ENCODE results near the gene KCNMB2. TPM values are rescaled to one million over a fixed set of nuclear protein-coding genes. Genes with fewer than 3 reads are reported as not detected.

The KCNMB2 gene
- polyA plus RNA-seq, 2 of the 4 experiments (the other 2 are of a cell fraction): not detected

GRCh38 chr3:178868681-178869080 lies 332.4 kb downstream of the KCNMB2 start:
- no peak for DNase-seq (ENCODE audit: low read depth in 1 of 2, low spot score in 1 of 2)
- no peak for FAIRE-seq
- POLR2A ChIA-PET: no interaction called here
- WGBS (ENCODE audit: missing lambda C conversion rate): 3% methylated on average over 2 of the region's 2 CpGs
- H3K4me2 ChIP-seq: no peak overlapping the region
- H3K4me3 ChIP-seq: no peak overlapping the region
- H3K9me3 ChIP-seq: no peaks in the 10 kb centered on the region
- no peaks in the 10 kb centered on the region for H3K4me1 ChIP-seq
- CTCF ChIA-PET: no interaction called here
- no peak overlapping the region for H3K27ac ChIP-seq
- TF ChIP-seq E2F6 (IDR thresholded peaks at IDR 0.05; ENCODE audit: borderline replicate concordance, low read depth): no peak
- TF ChIP-seq RAD21 (conservative IDR thresholded peaks at IDR 0.05 in 1 of 2, IDR thresholded peaks at IDR 0.05 in 1 of 2): no peak
- no peak for TF ChIP-seq TFCP2L1 (CRISPR knock-in tag; IDR thresholded peaks at IDR 0.05)
- ATAC-seq: no peak

GRCh38 chr3:178870085-178870484 lies 333.8 kb downstream of the KCNMB2 start:
- POLR2A ChIA-PET: no interaction called here
- no peak for FAIRE-seq

DNA sequence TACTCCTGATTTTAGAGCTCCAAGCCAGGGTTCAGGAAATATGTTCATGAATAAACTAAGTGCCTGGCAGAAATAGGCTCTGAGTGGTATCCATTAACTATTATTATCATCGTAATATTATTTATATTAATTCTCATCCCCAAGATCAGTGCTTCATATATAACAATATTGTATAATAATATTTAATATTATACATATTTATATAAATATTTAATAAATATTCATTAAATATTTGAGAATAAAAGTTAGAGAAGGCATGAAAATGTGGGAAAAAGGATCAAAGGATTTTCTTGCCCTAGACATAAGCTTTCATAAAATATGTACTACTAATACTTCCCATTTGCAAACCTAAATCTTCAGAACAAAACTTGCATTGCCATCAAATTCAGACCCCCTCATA lies 338.9 kb downstream of the KCNMB2 start:
- no peak overlapping the region for H3K27ac ChIP-seq
- TF ChIP-seq ZNF302 (CRISPR knock-in tag; IDR thresholded peaks at IDR 0.05) (no peak), FOSB (CRISPR knock-in tag; IDR thresholded peaks at IDR 0.05) (no peak), EP300 (IDR thresholded peaks at IDR 0.05) (no peak), HDAC2 (IDR thresholded peaks at IDR 0.05) (no peak)
- TF ChIP-seq, protein P1, sequence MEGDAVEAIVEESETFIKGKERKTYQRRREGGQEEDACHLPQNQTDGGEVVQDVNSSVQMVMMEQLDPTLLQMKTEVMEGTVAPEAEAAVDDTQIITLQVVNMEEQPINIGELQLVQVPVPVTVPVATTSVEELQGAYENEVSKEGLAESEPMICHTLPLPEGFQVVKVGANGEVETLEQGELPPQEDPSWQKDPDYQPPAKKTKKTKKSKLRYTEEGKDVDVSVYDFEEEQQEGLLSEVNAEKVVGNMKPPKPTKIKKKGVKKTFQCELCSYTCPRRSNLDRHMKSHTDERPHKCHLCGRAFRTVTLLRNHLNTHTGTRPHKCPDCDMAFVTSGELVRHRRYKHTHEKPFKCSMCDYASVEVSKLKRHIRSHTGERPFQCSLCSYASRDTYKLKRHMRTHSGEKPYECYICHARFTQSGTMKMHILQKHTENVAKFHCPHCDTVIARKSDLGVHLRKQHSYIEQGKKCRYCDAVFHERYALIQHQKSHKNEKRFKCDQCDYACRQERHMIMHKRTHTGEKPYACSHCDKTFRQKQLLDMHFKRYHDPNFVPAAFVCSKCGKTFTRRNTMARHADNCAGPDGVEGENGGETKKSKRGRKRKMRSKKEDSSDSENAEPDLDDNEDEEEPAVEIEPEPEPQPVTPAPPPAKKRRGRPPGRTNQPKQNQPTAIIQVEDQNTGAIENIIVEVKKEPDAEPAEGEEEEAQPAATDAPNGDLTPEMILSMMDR (IDR thresholded peaks at IDR 0.05): no peak
- TF ChIP-seq, protein P2, sequence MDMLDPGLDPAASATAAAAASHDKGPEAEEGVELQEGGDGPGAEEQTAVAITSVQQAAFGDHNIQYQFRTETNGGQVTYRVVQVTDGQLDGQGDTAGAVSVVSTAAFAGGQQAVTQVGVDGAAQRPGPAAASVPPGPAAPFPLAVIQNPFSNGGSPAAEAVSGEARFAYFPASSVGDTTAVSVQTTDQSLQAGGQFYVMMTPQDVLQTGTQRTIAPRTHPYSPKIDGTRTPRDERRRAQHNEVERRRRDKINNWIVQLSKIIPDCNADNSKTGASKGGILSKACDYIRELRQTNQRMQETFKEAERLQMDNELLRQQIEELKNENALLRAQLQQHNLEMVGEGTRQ (IDR thresholded peaks at IDR 0.05): no peak
- TF ChIP-seq, protein P3, sequence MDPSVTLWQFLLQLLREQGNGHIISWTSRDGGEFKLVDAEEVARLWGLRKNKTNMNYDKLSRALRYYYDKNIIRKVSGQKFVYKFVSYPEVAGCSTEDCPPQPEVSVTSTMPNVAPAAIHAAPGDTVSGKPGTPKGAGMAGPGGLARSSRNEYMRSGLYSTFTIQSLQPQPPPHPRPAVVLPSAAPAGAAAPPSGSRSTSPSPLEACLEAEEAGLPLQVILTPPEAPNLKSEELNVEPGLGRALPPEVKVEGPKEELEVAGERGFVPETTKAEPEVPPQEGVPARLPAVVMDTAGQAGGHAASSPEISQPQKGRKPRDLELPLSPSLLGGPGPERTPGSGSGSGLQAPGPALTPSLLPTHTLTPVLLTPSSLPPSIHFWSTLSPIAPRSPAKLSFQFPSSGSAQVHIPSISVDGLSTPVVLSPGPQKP (IDR thresholded peaks at IDR 0.05; ENCODE audit: low read depth, low read length): no peak
- TF ChIP-seq, protein P4, sequence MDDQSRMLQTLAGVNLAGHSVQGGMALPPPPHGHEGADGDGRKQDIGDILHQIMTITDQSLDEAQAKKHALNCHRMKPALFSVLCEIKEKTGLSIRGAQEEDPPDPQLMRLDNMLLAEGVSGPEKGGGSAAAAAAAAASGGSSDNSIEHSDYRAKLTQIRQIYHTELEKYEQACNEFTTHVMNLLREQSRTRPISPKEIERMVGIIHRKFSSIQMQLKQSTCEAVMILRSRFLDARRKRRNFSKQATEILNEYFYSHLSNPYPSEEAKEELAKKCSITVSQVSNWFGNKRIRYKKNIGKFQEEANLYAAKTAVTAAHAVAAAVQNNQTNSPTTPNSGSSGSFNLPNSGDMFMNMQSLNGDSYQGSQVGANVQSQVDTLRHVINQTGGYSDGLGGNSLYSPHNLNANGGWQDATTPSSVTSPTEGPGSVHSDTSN (IDR thresholded peaks at IDR 0.05): no peak

More at GRCh38 chr3:178870085-178870484, 333.8 kb downstream of the KCNMB2 start:
- TF ChIP-seq MAFK (IDR thresholded peaks at IDR 0.05; ENCODE audit: partially characterized antibody): no peak
- no peak for TF ChIP-seq MAZ (IDR thresholded peaks at IDR 0.05; ENCODE audit: borderline replicate concordance, low read depth, low read length)
- TF ChIP-seq EHF (CRISPR knock-in tag; IDR thresholded peaks at IDR 0.05): no peak
- no peak for TF ChIP-seq HOXB13 (CRISPR knock-in tag; IDR thresholded peaks at IDR 0.05; ENCODE audit: low read depth)
- TF ChIP-seq EHMT2 (IDR thresholded peaks at IDR 0.05; ENCODE audit: low read depth): no peak
- TF ChIP-seq JUNB (IDR thresholded peaks at IDR 0.05): no peak
- TF ChIP-seq, protein P1 (IDR thresholded peaks at IDR 0.05): no peak
- no peak for TF ChIP-seq BCL3 (IDR thresholded peaks at IDR 0.05)
- no peak for TF ChIP-seq RAD21 (conservative IDR thresholded peaks at IDR 0.05 in 1 of 2, IDR thresholded peaks at IDR 0.05 in 1 of 2)
- no peak for TF ChIP-seq POLR2AphosphoS2 (conservative IDR thresholded peaks at IDR 0.05; ENCODE audit: low read length)
- TF ChIP-seq MAX (IDR thresholded peaks at IDR 0.05): no peak
- no peak for TF ChIP-seq RFX5 (IDR thresholded peaks at IDR 0.05)
- no peak for TF ChIP-seq KDM5A (IDR thresholded peaks at IDR 0.05)
- TF ChIP-seq FOSB (CRISPR knock-in tag; IDR thresholded peaks at IDR 0.05): no peak
- no peak for TF ChIP-seq FOXS1 (CRISPR knock-in tag; IDR thresholded peaks at IDR 0.05)
- no peak for TF ChIP-seq PHF8 (IDR thresholded peaks at IDR 0.05; ENCODE audit: borderline replicate concordance, low read depth)
- TF ChIP-seq ATOH8 (CRISPR knock-in tag; IDR thresholded peaks at IDR 0.05; ENCODE audit: low read depth): no peak
- DNase-seq (ENCODE audit: low read depth in 1 of 2, low spot score in 1 of 2) (no peak), ATAC-seq (no peak)
- H3K9me3 ChIP-seq: no peaks in the 10 kb centered on the region
- CTCF ChIA-PET: no interaction called here
- H3K27ac ChIP-seq: no peak overlapping the region
- no peak overlapping the region for H3K4me3 ChIP-seq
- no peaks in the 10 kb centered on the region for H3K4me1 ChIP-seq
- H3K4me2 ChIP-seq: no peak overlapping the region

More for the DNA sequence above, 338.9 kb downstream of the KCNMB2 start:
- ChIA-PET CTCF (no interaction called here), POLR2A (no interaction called here)
- no peak for ATAC-seq
- FAIRE-seq: no peak
- no peaks in the 10 kb centered on the region for H3K4me1 ChIP-seq
- DNase-seq (ENCODE audit: low read depth in 1 of 2, low spot score in 1 of 2): no peak
- 4% methylated on average over 1 of the region's 1 CpG for WGBS (ENCODE audit: missing lambda C conversion rate)
- no peak overlapping the region for H3K4me3 ChIP-seq
- no peaks in the 10 kb centered on the region for H3K9me3 ChIP-seq
- H3K4me2 ChIP-seq: no peak overlapping the region

All from A549 (cell line).